IMR-90 (cell line): ENCODE measurements around the gene PCOLCE2. TPM values are rescaled to one million over a fixed set of nuclear protein-coding genes. Genes with fewer than 3 reads are reported as not detected.

Experiments used
- ATAC-seq: fragments of 200-7000 bp; cut with Tn5 transposase; 2 replicates; pipeline ENCODE4 v1.9.1; 2020; ENCODE audit warnings: low read depth, mild to moderate bottlenecking, moderate library complexity
- BruUV-seq: library from RNA; stranded (reverse); fragments of 400-500 nt; replicated peaks from 2 replicates; lab custom pipeline; 2021; lab: Mats Ljungman, UMichigan
- CTCF ChIA-PET: fragments of 300-600 bp; formaldehyde crosslinking; extraction: SDS; loops from one replicate; lab custom pipeline; 2021; ENCODE audit warnings: antibody characterized with exemption; lab: Yijun Ruan, JAX
- POLR2A ChIA-PET: fragments of 300-600 bp; sonication (Branson Sonifier 250); formaldehyde crosslinking; loops from one replicate; lab custom pipeline; 2022; ENCODE audit warnings: antibody characterized with exemption; ENCODE audit not compliant: unreplicated experiment; lab: Charles Lee
- DNase-seq: peaks from one replicate; pipeline ENCODE4 v3.0.0; 2013
- H2AFZ ChIP-seq: replicated peaks from 2 replicates; pipeline ENCODE3; 2013; ENCODE audit warnings: low read length, mild to moderate bottlenecking; ENCODE audit not compliant: poor library complexity
- H2AK5ac ChIP-seq: 2 replicates; pipeline ENCODE4 v1.6.1; 2013; ENCODE audit warnings: low read depth, low read length, inconsistent platforms
- H2AK9ac ChIP-seq: replicated peaks from 2 replicates; pipeline ENCODE3; 2013; ENCODE audit warnings: mild to moderate bottlenecking, low read depth, low read length, moderate library complexity; ENCODE audit not compliant: poor library complexity
- H2BK120ac ChIP-seq: 2 replicates; pipeline ENCODE4 v1.6.1; 2013; ENCODE audit warnings: low read depth, low read length, inconsistent platforms
- H2BK15ac ChIP-seq: 3 replicates; pipeline ENCODE4 v1.6.1; 2013; ENCODE audit warnings: low read depth, low read length, inconsistent platforms
- H2BK20ac ChIP-seq: 2 replicates; pipeline ENCODE4 v1.6.1; 2013; ENCODE audit warnings: low read depth, mild to moderate bottlenecking, inconsistent platforms, low read length, moderate library complexity
- H2BK5ac ChIP-seq: 2 replicates; pipeline ENCODE4 v1.6.1; 2013; ENCODE audit warnings: mild to moderate bottlenecking, low read depth, low read length, inconsistent platforms; ENCODE audit not compliant: poor library complexity, severe bottlenecking
- H3K14ac ChIP-seq: replicated peaks from 2 replicates; pipeline ENCODE4 v1.6.1; 2013; ENCODE audit warnings: low read depth, low read length, inconsistent platforms
- H3K18ac ChIP-seq: 2 replicates; pipeline ENCODE4 v1.6.1; 2013; ENCODE audit warnings: low read depth, low read length, control low read depth
- H3K23ac ChIP-seq: 2 replicates; pipeline ENCODE4 v1.6.1; 2013; ENCODE audit warnings: low read depth, low read length, inconsistent platforms
- H3K27ac ChIP-seq: 2 replicates; pipeline ENCODE4 v1.5.1; 2013; ENCODE audit warnings: mild to moderate bottlenecking, control low read depth, low read length; ENCODE audit not compliant: insufficient read depth
- H3K27me3 ChIP-seq: 2 replicates; pipeline ENCODE4 v1.6.1; 2013; ENCODE audit warnings: low read length; ENCODE audit not compliant: control insufficient read depth, insufficient read depth
- H3K36me3 ChIP-seq: 2 replicates; pipeline ENCODE4 v1.6.1; 2013; ENCODE audit warnings: low read length, mixed read lengths; ENCODE audit not compliant: control insufficient read depth, insufficient read depth
- H3K4ac ChIP-seq: 2 replicates; pipeline ENCODE4 v1.6.1; 2013; ENCODE audit warnings: low read depth, low read length, inconsistent platforms
- H3K4me1 ChIP-seq: 2 replicates; pipeline ENCODE4 v1.6.1; 2013; ENCODE audit warnings: low read length, mixed read lengths; ENCODE audit not compliant: control insufficient read depth, insufficient read depth
- H3K4me2 ChIP-seq: 2 replicates; pipeline ENCODE4 v1.6.1; 2013; ENCODE audit warnings: low read depth, mild to moderate bottlenecking, control low read depth, low read length, moderate library complexity
- H3K4me3 ChIP-seq: 2 replicates; pipeline ENCODE4 v1.5.1; 2013; ENCODE audit warnings: low read depth, mild to moderate bottlenecking, control low read depth, low read length, moderate library complexity; ENCODE audit not compliant: insufficient read depth
- H3K56ac ChIP-seq: 2 replicates; pipeline ENCODE4 v1.6.1; 2013; ENCODE audit warnings: low read length, inconsistent platforms; ENCODE audit not compliant: insufficient read depth; ENCODE audit errors: extremely low read depth
- H3K79me1 ChIP-seq, 2 experiments: 2 replicates each; pipeline ENCODE4 v1.6.1; 2013; ENCODE audit warnings: low read length in 2 of 2, inconsistent platforms in 1 of 2, low read depth in 1 of 2
- H3K9ac ChIP-seq: 2 replicates; pipeline ENCODE4 v1.6.1; 2013; ENCODE audit warnings: low read depth, low read length, control low read depth
- H3K9me1 ChIP-seq: 2 replicates; pipeline ENCODE4 v1.6.1; 2013; ENCODE audit warnings: low read length, inconsistent platforms; ENCODE audit not compliant: insufficient read depth
- H3K9me3 ChIP-seq: 2 replicates; pipeline ENCODE4 v1.6.1; 2013; ENCODE audit warnings: low read length; ENCODE audit not compliant: control insufficient read depth, insufficient read depth
- H4K20me1 ChIP-seq: 2 replicates; pipeline ENCODE4 v1.6.1; 2013; ENCODE audit warnings: low read length, inconsistent platforms; ENCODE audit not compliant: insufficient read depth
- H4K5ac ChIP-seq: 2 replicates; pipeline ENCODE4 v1.6.1; 2013; ENCODE audit warnings: mild to moderate bottlenecking, low read depth, low read length, control low read depth
- H4K8ac ChIP-seq, 2 experiments: 2 replicates each; pipeline ENCODE4 v1.6.1; 2013; ENCODE audit warnings: low read depth in 2 of 2, low read length in 2 of 2, control low read depth in 1 of 2, inconsistent platforms in 1 of 2
- H4K91ac ChIP-seq: 2 replicates; pipeline ENCODE4 v1.6.1; 2013; ENCODE audit warnings: low read depth, low read length, inconsistent platforms; ENCODE audit not compliant: insufficient read depth
- CEBPB ChIP-seq: IDR thresholded peaks from 2 replicates; pipeline ENCODE4 v1.6.1; 2012; ENCODE audit warnings: low read depth, low read length, improper control_type of control experiment
- CHD1 ChIP-seq: IDR thresholded peaks from 2 replicates; pipeline ENCODE4 v1.6.1; 2012; ENCODE audit warnings: low read depth, low read length, improper control_type of control experiment
- MAFK ChIP-seq: IDR thresholded peaks from 2 replicates; pipeline ENCODE4 v1.6.1; 2012; ENCODE audit warnings: low read depth, low read length, improper control_type of control experiment
- MAZ ChIP-seq: IDR thresholded peaks from 2 replicates; pipeline ENCODE4 v1.6.1; 2012; ENCODE audit warnings: low read depth, mild to moderate bottlenecking, low read length, improper control_type of control experiment, moderate library complexity, borderline replicate concordance
- MXI1 ChIP-seq: IDR thresholded peaks from 2 replicates; pipeline ENCODE4 v1.6.1; 2012; ENCODE audit warnings: low read depth, mild to moderate bottlenecking, low read length, moderate library complexity, borderline replicate concordance
- NFE2L2 ChIP-seq: fragments of 150-350 bp; IDR thresholded peaks from 2 replicates; pipeline ENCODE4 v1.6.1; 2016; ENCODE audit warnings: low read depth, mild to moderate bottlenecking, low read length
- POLR2A ChIP-seq: IDR thresholded peaks from 2 replicates; pipeline ENCODE4 v1.6.1; 2012; ENCODE audit warnings: mild to moderate bottlenecking, low read depth, low read length
- RAD21 ChIP-seq: IDR thresholded peaks from 2 replicates; pipeline ENCODE4 v1.6.1; 2012; ENCODE audit warnings: low read length, improper control_type of control experiment
- RCOR1 ChIP-seq: IDR thresholded peaks from 2 replicates; pipeline ENCODE4 v1.6.1; 2012; ENCODE audit warnings: mild to moderate bottlenecking, low read length, improper control_type of control experiment; ENCODE audit not compliant: insufficient replicate concordance
- RFX5 ChIP-seq: IDR thresholded peaks from 2 replicates; pipeline ENCODE4 v1.8.0; 2012; ENCODE audit warnings: low read depth, mild to moderate bottlenecking, low read length, moderate library complexity
- SMC3 ChIP-seq: fragments of 150-350 bp; IDR thresholded peaks from 2 replicates; pipeline ENCODE4 v1.6.1; 2016; ENCODE audit warnings: low read depth, mild to moderate bottlenecking, antibody characterized with exemption, low read length, moderate library complexity
- dilution Hi-C: fragments of 300-500 bp; cut with HindIII; formaldehyde crosslinking; loops from one replicate; pipeline ENCODE4 v1.14.3; 2018; ENCODE audit warnings: low sequenced_read_pairs; ENCODE audit not compliant: unreplicated experiment
- in situ Hi-C: fragments of 300-500 bp; cut with MboI; formaldehyde crosslinking; loops from 3 replicates; pipeline ENCODE4 v1.14.3; 2019; ENCODE audit warnings: low sequenced_read_pairs, inconsistent platforms, mixed read lengths
- intact Hi-C: fragments of 100-400 bp; cut with micrococcal nuclease; formaldehyde crosslinking; loops from 2 replicates; pipeline ENCODE4 v1.10.0; 2022
- polyA plus RNA-seq, 3 experiments: library from polyadenylated mRNA; depleted of rRNA; stranded (reverse); fragments of >200 nt; gene quantifications; 2 replicates each; pipeline ENCODE4 v1.2.3, GENCODE V29; 2012; ENCODE audit warnings: low replicate concordance in 1 of 3
- total RNA-seq: library from RNA; depleted of rRNA; stranded (reverse); fragments of >200 nt; gene quantifications from 2 replicates; pipeline ENCODE4 v1.2.3, GENCODE V29; 2012
- TF ChIP-seq, protein P1 (sequence below): fragments of 150-350 bp; IDR thresholded peaks from 2 replicates; pipeline ENCODE4 v1.6.1; 2017; ENCODE audit warnings: mild to moderate bottlenecking, antibody characterized with exemption, low read length, low read depth
- TF ChIP-seq, protein P2 (sequence below): conservative IDR thresholded peaks from 2 replicates; pipeline ENCODE4 v1.5.1; 2012; ENCODE audit warnings: mild to moderate bottlenecking, low read depth, low read length, improper control_type of control experiment
- TF ChIP-seq, protein P3 (sequence below): fragments of 150-350 bp; IDR thresholded peaks from 2 replicates; pipeline ENCODE4 v1.6.1; 2016; ENCODE audit warnings: low read depth, mild to moderate bottlenecking, low read length, moderate library complexity, borderline replicate concordance

PCOLCE2 gene
- total and polyA plus RNA-seq, 2 of the 4 experiments (the other 2 are of a cell fraction) = 0.50 to 0.54 TPM

DNA sequence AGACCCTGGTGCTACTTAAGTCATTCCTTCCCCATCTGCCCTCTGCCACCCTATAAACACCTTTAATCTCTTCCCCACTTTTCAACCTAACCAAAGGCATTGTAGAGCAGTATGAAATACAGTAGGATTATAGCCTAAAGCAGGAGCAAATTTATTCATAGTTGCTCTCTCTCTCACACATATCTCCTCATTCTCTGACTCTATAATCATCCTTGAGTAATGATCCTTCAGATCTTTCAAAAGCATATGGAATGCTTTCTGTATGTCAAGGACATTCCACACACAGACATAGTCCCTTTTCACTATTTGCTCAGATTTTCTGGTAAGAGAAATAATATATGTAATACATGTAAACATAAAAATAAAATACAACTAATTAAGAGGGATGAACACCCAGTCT, 111.0 kb downstream of the PCOLCE2 start:
- H4K20me1 ChIP-seq = no peaks in the 10 kb centered on the region
- no peaks in the 10 kb centered on the region for H3K27me3 ChIP-seq
- H4K91ac ChIP-seq = no peak overlapping the region
- H3K18ac ChIP-seq = no peak overlapping the region
- no peak overlapping the region for H3K4ac ChIP-seq
- POLR2A ChIA-PET = no interaction called here
- H3K36me3 ChIP-seq = no peaks in the 10 kb centered on the region
- ATAC-seq (no peak), DNase-seq (no peak)
- H2AK5ac ChIP-seq = no peak overlapping the region
- H3K9me1 ChIP-seq = no peaks in the 10 kb centered on the region
- dilution Hi-C loops (no loop called here), in situ Hi-C loops (no loop called here), intact Hi-C loops (no loop called here)
- H3K4me3 ChIP-seq = no peak overlapping the region
- no peak overlapping the region for H2BK5ac ChIP-seq
- no peak overlapping the region for H2BK20ac ChIP-seq
- no peak overlapping the region for H3K9ac ChIP-seq
- TF ChIP-seq MXI1 = no peak
- TF ChIP-seq, protein P1, sequence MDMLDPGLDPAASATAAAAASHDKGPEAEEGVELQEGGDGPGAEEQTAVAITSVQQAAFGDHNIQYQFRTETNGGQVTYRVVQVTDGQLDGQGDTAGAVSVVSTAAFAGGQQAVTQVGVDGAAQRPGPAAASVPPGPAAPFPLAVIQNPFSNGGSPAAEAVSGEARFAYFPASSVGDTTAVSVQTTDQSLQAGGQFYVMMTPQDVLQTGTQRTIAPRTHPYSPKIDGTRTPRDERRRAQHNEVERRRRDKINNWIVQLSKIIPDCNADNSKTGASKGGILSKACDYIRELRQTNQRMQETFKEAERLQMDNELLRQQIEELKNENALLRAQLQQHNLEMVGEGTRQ = no peak
- no peak for TF ChIP-seq RAD21
- TF ChIP-seq CEBPB = no peak
- TF ChIP-seq SMC3 = no peak
- no peak for TF ChIP-seq MAFK
- TF ChIP-seq RCOR1 = no peak
- TF ChIP-seq, protein P2, sequence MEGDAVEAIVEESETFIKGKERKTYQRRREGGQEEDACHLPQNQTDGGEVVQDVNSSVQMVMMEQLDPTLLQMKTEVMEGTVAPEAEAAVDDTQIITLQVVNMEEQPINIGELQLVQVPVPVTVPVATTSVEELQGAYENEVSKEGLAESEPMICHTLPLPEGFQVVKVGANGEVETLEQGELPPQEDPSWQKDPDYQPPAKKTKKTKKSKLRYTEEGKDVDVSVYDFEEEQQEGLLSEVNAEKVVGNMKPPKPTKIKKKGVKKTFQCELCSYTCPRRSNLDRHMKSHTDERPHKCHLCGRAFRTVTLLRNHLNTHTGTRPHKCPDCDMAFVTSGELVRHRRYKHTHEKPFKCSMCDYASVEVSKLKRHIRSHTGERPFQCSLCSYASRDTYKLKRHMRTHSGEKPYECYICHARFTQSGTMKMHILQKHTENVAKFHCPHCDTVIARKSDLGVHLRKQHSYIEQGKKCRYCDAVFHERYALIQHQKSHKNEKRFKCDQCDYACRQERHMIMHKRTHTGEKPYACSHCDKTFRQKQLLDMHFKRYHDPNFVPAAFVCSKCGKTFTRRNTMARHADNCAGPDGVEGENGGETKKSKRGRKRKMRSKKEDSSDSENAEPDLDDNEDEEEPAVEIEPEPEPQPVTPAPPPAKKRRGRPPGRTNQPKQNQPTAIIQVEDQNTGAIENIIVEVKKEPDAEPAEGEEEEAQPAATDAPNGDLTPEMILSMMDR = no peak
- no peak for TF ChIP-seq CHD1
- TF ChIP-seq, protein P3, sequence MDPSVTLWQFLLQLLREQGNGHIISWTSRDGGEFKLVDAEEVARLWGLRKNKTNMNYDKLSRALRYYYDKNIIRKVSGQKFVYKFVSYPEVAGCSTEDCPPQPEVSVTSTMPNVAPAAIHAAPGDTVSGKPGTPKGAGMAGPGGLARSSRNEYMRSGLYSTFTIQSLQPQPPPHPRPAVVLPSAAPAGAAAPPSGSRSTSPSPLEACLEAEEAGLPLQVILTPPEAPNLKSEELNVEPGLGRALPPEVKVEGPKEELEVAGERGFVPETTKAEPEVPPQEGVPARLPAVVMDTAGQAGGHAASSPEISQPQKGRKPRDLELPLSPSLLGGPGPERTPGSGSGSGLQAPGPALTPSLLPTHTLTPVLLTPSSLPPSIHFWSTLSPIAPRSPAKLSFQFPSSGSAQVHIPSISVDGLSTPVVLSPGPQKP = no peak
- TF ChIP-seq MAZ = no peak
- TF ChIP-seq RFX5 = no peak
- TF ChIP-seq NFE2L2 = no peak
- no peak for TF ChIP-seq POLR2A
- H3K4me2 ChIP-seq = no peak overlapping the region
- H2BK15ac ChIP-seq = no peak overlapping the region
- H3K9me3 ChIP-seq = no peaks in the 10 kb centered on the region
- BruUV-seq = no TSS peak
- no peak overlapping the region for H4K5ac ChIP-seq
- H3K56ac ChIP-seq = no peak overlapping the region
- H2AK9ac ChIP-seq = no peak overlapping the region
- no peak overlapping the region for H2AFZ ChIP-seq
- H3K79me1 ChIP-seq = no peaks in the 10 kb centered on the region
- no peak overlapping the region for H3K27ac ChIP-seq
- no peak overlapping the region for H4K8ac ChIP-seq
- no peak overlapping the region for H2BK120ac ChIP-seq
- H3K14ac ChIP-seq = no peak overlapping the region
- no peak overlapping the region for H3K23ac ChIP-seq
- H3K4me1 ChIP-seq = no peaks in the 10 kb centered on the region
- CTCF ChIA-PET = no interaction called here
